ENCODE data around the gene ENO1. TPM values are rescaled to one million over a fixed set of nuclear protein-coding genes. Genes with fewer than 3 reads are reported as not detected.

ENO1 gene
- total and polyA plus RNA-seq, 2 donors (not counting 3 experiments of a cell fraction or from before 2014, with no cell fraction given): 1,111 to 1,593 TPM

DNA sequence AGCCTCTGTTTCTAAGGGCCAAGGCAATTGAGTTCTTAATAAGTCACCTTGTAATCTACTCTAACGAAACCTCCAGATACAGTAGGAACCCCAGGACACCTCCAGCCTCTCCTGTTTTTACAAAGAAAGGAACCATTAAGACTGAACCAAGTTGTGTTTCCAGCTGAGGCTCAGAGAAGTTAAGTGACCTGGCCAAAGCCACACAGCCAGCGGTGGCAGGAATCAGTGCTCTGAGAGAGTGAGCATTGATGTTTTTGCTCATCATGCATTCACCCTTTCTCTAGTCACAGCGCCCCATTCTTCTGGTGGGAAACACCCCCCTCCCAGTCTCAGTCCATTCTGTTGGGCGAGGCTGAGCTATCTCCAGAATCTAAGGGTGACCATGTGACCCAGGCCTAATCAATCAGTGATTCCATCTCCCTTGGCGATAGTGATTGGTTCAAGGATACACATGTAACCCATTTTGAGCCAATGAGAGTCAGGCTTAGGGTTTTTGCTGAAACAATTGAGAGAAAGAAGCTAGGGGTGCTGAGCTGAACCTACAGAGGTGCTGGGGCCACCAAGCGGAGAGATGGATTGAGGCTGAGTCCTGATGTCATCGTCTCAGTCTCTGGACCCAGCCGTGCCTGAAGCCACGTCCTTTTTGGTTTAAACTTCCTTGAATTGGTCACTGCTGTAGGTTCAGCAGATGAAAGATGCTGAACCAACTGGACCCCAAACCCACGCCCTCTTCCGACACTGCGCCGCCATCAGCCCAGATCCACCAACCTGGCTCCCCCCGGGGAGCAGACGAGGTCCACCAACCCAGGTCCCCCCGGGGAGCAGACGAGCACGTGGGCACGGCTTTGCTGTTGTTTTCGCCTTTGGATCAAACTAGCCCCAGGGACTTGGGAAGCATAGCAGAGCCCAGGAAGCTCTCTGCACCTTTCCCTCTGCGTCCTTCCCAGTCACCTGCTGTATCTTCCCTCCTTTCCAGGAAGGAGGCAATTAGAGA, 33.1 kb downstream of the ENO1 start:
- CTCF ChIA-PET: interaction anchor here (0.8 to 1.4 kb wide), 4 partner anchors 105 to 127 kb away, joined by 3 to 4 read pairs (median 3); no protein-coding TSS in a partner anchor
- POLR2A ChIA-PET: no interaction called here
- no peak for DNase-seq (ENCODE audit: low read depth, low spot score)
- H3K4me2 ChIP-seq (ENCODE audit: insufficient read depth, low read length): no peak overlapping the region
- no peaks in the 10 kb centered on the region for H3K9me1 ChIP-seq (replicated peaks; ENCODE audit: control insufficient read depth, extremely low read depth, insufficient read depth, low read length)
- H2AFZ ChIP-seq (ENCODE audit: low read depth, low read length): no peak overlapping the region
- dilution Hi-C loops (cut with MboI; ENCODE audit: extremely low pct_ligation_motif_present, low sequenced_read_pairs) (no loop called here), intact Hi-C loops (cut with micrococcal nuclease) (loop anchor here (5.0 kb wide), 1 partner anchor 173 kb away; no protein-coding TSS in a partner anchor)
- no peak for FAIRE-seq
- no peaks in the 10 kb centered on the region for H4K20me1 ChIP-seq (replicated peaks; ENCODE audit: control insufficient read depth, extremely low read depth, insufficient read depth, low read length)
- no peaks in the 10 kb centered on the region for H3K36me3 ChIP-seq (ENCODE audit: control insufficient read depth in 2 of 2, extremely low read depth in 1 of 2, insufficient read depth in 2 of 2, low read length in 2 of 2)
- TF ChIP-seq JUN (IDR thresholded peaks at IDR 0.05; ENCODE audit: borderline replicate concordance, insufficient read depth, insufficient read length, low read depth): no peak
- TF ChIP-seq POLR2A (IDR thresholded peaks at IDR 0.05; ENCODE audit: low read depth, low read length): no peak
- TF ChIP-seq, protein P1, sequence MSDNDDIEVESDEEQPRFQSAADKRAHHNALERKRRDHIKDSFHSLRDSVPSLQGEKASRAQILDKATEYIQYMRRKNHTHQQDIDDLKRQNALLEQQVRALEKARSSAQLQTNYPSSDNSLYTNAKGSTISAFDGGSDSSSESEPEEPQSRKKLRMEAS (IDR thresholded peaks at IDR 0.05; ENCODE audit: insufficient read depth, insufficient read length): no peak
- no peak for TF ChIP-seq MYC (IDR thresholded peaks at IDR 0.05; ENCODE audit: low read depth, low read length)
- TF ChIP-seq EZH2 (IDR thresholded peaks at IDR 0.05; ENCODE audit: borderline replicate concordance, low read depth, low read length, severe bottlenecking): no peak
- no peak for TF ChIP-seq FOS (IDR thresholded peaks at IDR 0.05; ENCODE audit: borderline replicate concordance, insufficient read depth, low read length)
- no peak for TF ChIP-seq GATA2 (IDR thresholded peaks at IDR 0.05; ENCODE audit: insufficient read depth, insufficient read length, low read depth, low read length)
- TF ChIP-seq, protein P2, sequence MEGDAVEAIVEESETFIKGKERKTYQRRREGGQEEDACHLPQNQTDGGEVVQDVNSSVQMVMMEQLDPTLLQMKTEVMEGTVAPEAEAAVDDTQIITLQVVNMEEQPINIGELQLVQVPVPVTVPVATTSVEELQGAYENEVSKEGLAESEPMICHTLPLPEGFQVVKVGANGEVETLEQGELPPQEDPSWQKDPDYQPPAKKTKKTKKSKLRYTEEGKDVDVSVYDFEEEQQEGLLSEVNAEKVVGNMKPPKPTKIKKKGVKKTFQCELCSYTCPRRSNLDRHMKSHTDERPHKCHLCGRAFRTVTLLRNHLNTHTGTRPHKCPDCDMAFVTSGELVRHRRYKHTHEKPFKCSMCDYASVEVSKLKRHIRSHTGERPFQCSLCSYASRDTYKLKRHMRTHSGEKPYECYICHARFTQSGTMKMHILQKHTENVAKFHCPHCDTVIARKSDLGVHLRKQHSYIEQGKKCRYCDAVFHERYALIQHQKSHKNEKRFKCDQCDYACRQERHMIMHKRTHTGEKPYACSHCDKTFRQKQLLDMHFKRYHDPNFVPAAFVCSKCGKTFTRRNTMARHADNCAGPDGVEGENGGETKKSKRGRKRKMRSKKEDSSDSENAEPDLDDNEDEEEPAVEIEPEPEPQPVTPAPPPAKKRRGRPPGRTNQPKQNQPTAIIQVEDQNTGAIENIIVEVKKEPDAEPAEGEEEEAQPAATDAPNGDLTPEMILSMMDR (IDR thresholded peaks at IDR 0.05; ENCODE audit: extremely low read depth in 1 of 2, insufficient read depth in 1 of 2, low read depth in 1 of 2, low read length in 2 of 2): no peak
- no peak for TF ChIP-seq POLR2AphosphoS5 (IDR thresholded peaks at IDR 0.05; ENCODE audit: insufficient read depth, low read depth, low read length)
- no peak overlapping the region for H3K9ac ChIP-seq (replicated peaks; ENCODE audit: extremely low read depth, insufficient read depth, low read length)
- no TSS peak for BruUV-seq (replicated peaks)
- H3K4me3 ChIP-seq (replicated peaks in 1 of 3; ENCODE audit: insufficient read depth in 1 of 3, low read depth in 1 of 3, low read length in 3 of 3): no peak overlapping the region
- no peaks in the 10 kb centered on the region for H3K79me2 ChIP-seq (ENCODE audit: control insufficient read depth, insufficient read depth, low read length)
- H3K9me3 ChIP-seq (replicated peaks; ENCODE audit: control insufficient read depth, insufficient read depth, low read length): no peaks in the 10 kb centered on the region
- H3K27ac ChIP-seq (ENCODE audit: insufficient read depth, low read depth, low read length): no peak overlapping the region
- H3K4me1 ChIP-seq (ENCODE audit: control insufficient read depth, extremely low read depth, insufficient read depth, low read length): peaks cover 4% of the 10 kb centered on the region
- H3K27me3 ChIP-seq (ENCODE audit: control insufficient read depth in 2 of 2, insufficient read depth in 2 of 2, low read length in 2 of 2): no peaks in the 10 kb centered on the region

Measured in endothelial cell of umbilical vein (primary cell).